Calu3 (cell line): ENCODE data around the gene KITLG. TPM values are rescaled to one million over a fixed set of nuclear protein-coding genes. Genes with fewer than 3 reads are reported as not detected.

Source experiments
- BruUV-seq: library from RNA; stranded (reverse); fragments of 400-500 nt; replicated peaks from 2 replicates; lab custom pipeline; 2021; lab: Mats Ljungman, UMichigan
- CTCF ChIA-PET: fragments of 300-600 bp; sonication (Branson Sonifier 250); formaldehyde crosslinking; loops from one replicate; lab custom pipeline; 2022; ENCODE audit warnings: antibody characterized with exemption; lab: Charles Lee
- DNase-seq: peaks from one replicate; pipeline ENCODE4 v3.0.0; 2022
- H3K27ac Mint-ChIP-seq: one replicate; pipeline ENCODE4 v1.8.0; 2022; ENCODE audit warnings: mixed read lengths; ENCODE audit not compliant: unreplicated experiment
- H3K27me3 Mint-ChIP-seq: one replicate; pipeline ENCODE4 v1.8.0; 2022; ENCODE audit warnings: mixed read lengths; ENCODE audit not compliant: unreplicated experiment
- H3K36me3 Mint-ChIP-seq: one replicate; pipeline ENCODE4 v1.8.0; 2022; ENCODE audit warnings: mild to moderate bottlenecking, moderate library complexity, mixed read lengths; ENCODE audit not compliant: insufficient read depth, unreplicated experiment
- H3K4me1 Mint-ChIP-seq: one replicate; pipeline ENCODE4 v1.8.0; 2022; ENCODE audit warnings: mild to moderate bottlenecking, low read depth, mixed read lengths; ENCODE audit not compliant: unreplicated experiment
- H3K4me3 Mint-ChIP-seq: one replicate; pipeline ENCODE4 v1.8.0; 2022; ENCODE audit warnings: mild to moderate bottlenecking, low read depth, moderate library complexity, mixed read lengths; ENCODE audit not compliant: unreplicated experiment
- H3K9me3 Mint-ChIP-seq: one replicate; pipeline ENCODE4 v1.8.0; 2022; ENCODE audit warnings: low read depth, mixed read lengths; ENCODE audit not compliant: unreplicated experiment
- CTCF ChIP-seq: fragments of 200-600 bp; IDR thresholded peaks from one replicate; pipeline ENCODE4 v1.8.0; 2022; ENCODE audit warnings: antibody characterized with exemption; ENCODE audit not compliant: unreplicated experiment
- intact Hi-C: fragments of 100-400 bp; cut with micrococcal nuclease; formaldehyde crosslinking; loops from one replicate; pipeline ENCODE4 v1.10.0; 2022; ENCODE audit not compliant: unreplicated experiment
- total RNA-seq: library from RNA; stranded (reverse); gene quantifications from 2 replicates; pipeline ENCODE4 v1.2.3, GENCODE V29; 2022

KITLG gene
- total RNA-seq, 1 experiment from 2014 or later = 29.9 TPM

GRCh38 chr12:88495031-88495430 is 85.2 kb downstream of the KITLG start:
- Mint-ChIP-seq H3K36me3 (no peaks in the 10 kb centered on the region), H3K4me1 (no peaks in the 10 kb centered on the region), H3K9me3 (no peaks in the 10 kb centered on the region), H3K27ac (no peak overlapping the region), H3K4me3 (no peak overlapping the region), H3K27me3 (no peaks in the 10 kb centered on the region)
- no peak for DNase-seq
- CTCF ChIA-PET = no interaction called here
- TF ChIP-seq CTCF = no peak
- BruUV-seq = no TSS peak
- intact Hi-C loops = no loop called here

GRCh38 chr12:88494520-88494919 is 85.8 kb downstream of the KITLG start:
- Mint-ChIP-seq H3K27ac (no peak overlapping the region), H3K4me1 (no peaks in the 10 kb centered on the region), H3K27me3 (no peaks in the 10 kb centered on the region), H3K36me3 (no peaks in the 10 kb centered on the region), H3K9me3 (no peaks in the 10 kb centered on the region), H3K4me3 (no peak overlapping the region)
- BruUV-seq = no TSS peak
- intact Hi-C loops = no loop called here
- no peak for DNase-seq
- TF ChIP-seq CTCF = no peak
- CTCF ChIA-PET = no interaction called here

- Mint-ChIP-seq H3K36me3 (no peaks in the 10 kb centered on the region), H3K27me3 (no peaks in the 10 kb centered on the region), H3K4me1 (no peaks in the 10 kb centered on the region), H3K27ac (no peak overlapping the region), H3K9me3 (no peaks in the 10 kb centered on the region), H3K4me3 (no peak overlapping the region)
- TF ChIP-seq CTCF = no peak
- intact Hi-C loops = no loop called here
- CTCF ChIA-PET = no interaction called here
- no TSS peak for BruUV-seq
- DNase-seq = no peak
Observed at GRCh38 chr12:88493636-88494035, 86.6 kb downstream of the KITLG start.

DNA sequence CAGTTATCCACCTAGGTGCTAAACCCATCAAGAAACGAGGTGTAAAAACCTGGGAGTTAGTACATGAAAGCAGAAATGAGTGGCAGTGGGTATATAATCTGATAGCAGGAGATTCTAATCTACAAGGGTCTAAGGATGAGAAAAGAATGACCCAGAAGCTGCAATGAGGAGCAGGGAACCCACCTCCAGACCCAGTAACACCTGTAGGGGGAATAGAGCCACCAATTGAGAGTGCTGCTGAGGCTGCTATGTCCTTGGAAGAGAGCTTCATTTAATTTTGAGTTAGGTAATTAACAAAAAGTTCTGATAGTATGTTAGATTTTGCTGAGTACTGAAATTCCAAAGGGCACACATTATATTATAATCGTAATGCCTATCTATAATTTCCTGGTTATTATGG is 89.8 kb downstream of the KITLG start:
- no TSS peak for BruUV-seq
- intact Hi-C loops = no loop called here
- Mint-ChIP-seq H3K9me3 (no peaks in the 10 kb centered on the region), H3K4me3 (no peak overlapping the region), H3K36me3 (no peaks in the 10 kb centered on the region), H3K4me1 (no peaks in the 10 kb centered on the region), H3K27ac (no peak overlapping the region), H3K27me3 (no peaks in the 10 kb centered on the region)
- TF ChIP-seq CTCF = no peak
- DNase-seq = no peak
- CTCF ChIA-PET = no interaction called here
